ENCODE measurements around the gene APOD.

Gene APOD

DNA sequence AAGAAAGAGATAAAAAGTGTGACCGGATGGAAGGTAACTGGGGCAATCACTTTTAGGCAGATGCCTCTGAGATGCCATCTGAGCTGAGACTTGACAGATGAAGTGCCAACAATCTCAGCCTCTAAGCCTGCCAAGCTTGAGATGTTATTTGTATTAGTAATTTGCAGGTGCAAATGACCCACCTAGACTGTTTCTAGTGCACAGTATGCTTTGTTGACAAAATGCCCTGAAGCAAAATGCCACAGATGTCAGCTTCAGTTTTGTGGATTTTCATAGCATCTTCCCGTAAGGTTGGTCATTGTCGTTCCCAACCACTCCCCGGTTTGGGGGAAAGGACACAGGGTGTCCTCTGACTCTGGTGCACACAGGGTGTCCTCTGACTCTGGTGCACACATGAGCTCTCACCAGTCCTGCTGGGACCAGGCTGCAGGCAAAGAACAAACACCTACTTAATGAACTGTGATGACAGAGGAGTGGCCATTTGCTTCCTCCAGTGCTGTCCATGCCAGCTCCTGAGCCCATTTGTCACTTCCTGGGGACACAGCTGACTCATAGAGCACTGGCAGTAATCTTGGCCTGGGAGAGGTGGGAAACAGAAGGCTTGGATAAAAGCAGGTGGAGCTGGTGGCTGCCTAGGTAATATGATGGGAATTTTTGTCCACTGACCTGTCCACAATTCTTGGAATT lies 23.9 kb downstream of the APOD start:
- Histone ChIP-seq H2AFZ (ENCODE audit: low read depth) (no peak overlapping the region), H3K79me2 (ENCODE audit: insufficient read depth, low read depth) (no peaks in the 10 kb centered on the region), H3K4me3 (IDR thresholded peaks at IDR 0.05; ENCODE audit: insufficient read depth, low read depth, low read length) (no peak overlapping the region), H3K27me3 (ENCODE audit: insufficient read depth, low read depth) (no peaks in the 10 kb centered on the region), H3K4me2 (no peak overlapping the region), H3K9ac (no peak overlapping the region), H4K20me1 (ENCODE audit: insufficient read depth) (no peaks in the 10 kb centered on the region), H3K27ac (no peak overlapping the region), H3K4me1 (ENCODE audit: low read depth, poor library complexity, severe bottlenecking) (peaks cover 4% of the 10 kb centered on the region), H3K36me3 (ENCODE audit: insufficient read depth) (no peaks in the 10 kb centered on the region)
- TF ChIP-seq CTCF (conservative IDR thresholded peaks at IDR 0.05; ENCODE audit: low read depth, low read length): no peak

- Histone ChIP-seq H3K4me2 (no peak overlapping the region), H2AFZ (ENCODE audit: low read depth) (no peak overlapping the region), H3K9ac (no peak overlapping the region), H3K27me3 (ENCODE audit: insufficient read depth, low read depth) (no peaks in the 10 kb centered on the region), H3K4me3 (IDR thresholded peaks at IDR 0.05; ENCODE audit: insufficient read depth, low read depth, low read length) (no peak overlapping the region), H3K4me1 (ENCODE audit: low read depth, poor library complexity, severe bottlenecking) (peaks cover 4% of the 10 kb centered on the region), H4K20me1 (ENCODE audit: insufficient read depth) (no peaks in the 10 kb centered on the region), H3K27ac (no peak overlapping the region), H3K79me2 (ENCODE audit: insufficient read depth, low read depth) (no peaks in the 10 kb centered on the region), H3K36me3 (ENCODE audit: insufficient read depth) (no peaks in the 10 kb centered on the region)
- peak; percentile 76 for TF ChIP-seq CTCF (conservative IDR thresholded peaks at IDR 0.05; ENCODE audit: low read depth, low read length)
Measured at GRCh38 chr3:195558602-195559001, 25.1 kb downstream of the APOD start.

DNA sequence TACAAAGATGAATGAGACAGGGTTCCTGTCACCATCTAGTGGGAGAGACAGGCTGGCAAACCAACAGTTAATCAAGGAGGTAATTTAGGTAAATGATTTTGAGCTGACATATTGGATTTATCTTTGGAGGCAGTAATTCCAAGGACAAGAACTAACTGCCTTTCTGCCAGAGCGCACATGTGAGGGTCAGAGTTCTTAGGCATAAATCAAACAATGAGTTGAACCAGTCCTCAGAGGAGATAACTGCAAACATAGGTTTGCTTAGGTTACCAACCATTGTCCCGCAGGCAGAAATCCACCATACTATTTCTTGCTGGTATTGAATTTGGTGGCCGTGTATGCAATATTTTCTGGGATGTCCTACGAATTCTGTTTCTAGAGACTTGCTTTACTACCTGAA lies 26.4 kb downstream of the APOD start:
- no peak overlapping the region for H3K9ac ChIP-seq
- H3K79me2 ChIP-seq (ENCODE audit: insufficient read depth, low read depth): no peaks in the 10 kb centered on the region
- TF ChIP-seq CTCF (conservative IDR thresholded peaks at IDR 0.05; ENCODE audit: low read depth, low read length): no peak
- peaks cover 11% of the 10 kb centered on the region for H3K4me1 ChIP-seq (ENCODE audit: low read depth, poor library complexity, severe bottlenecking)
- no peaks in the 10 kb centered on the region for H3K36me3 ChIP-seq (ENCODE audit: insufficient read depth)
- H3K4me3 ChIP-seq (IDR thresholded peaks at IDR 0.05; ENCODE audit: insufficient read depth, low read depth, low read length): no peak overlapping the region
- no peak overlapping the region for H2AFZ ChIP-seq (ENCODE audit: low read depth)
- H3K4me2 ChIP-seq: no peak overlapping the region
- H3K27me3 ChIP-seq (ENCODE audit: insufficient read depth, low read depth): no peaks in the 10 kb centered on the region
- no peaks in the 10 kb centered on the region for H4K20me1 ChIP-seq (ENCODE audit: insufficient read depth)
- no peak overlapping the region for H3K27ac ChIP-seq

GRCh38 chr3:195556390-195556789 lies 27.4 kb downstream of the APOD start:
- peaks cover 20% of the 10 kb centered on the region for H3K4me1 ChIP-seq (ENCODE audit: low read depth, poor library complexity, severe bottlenecking)
- H3K4me2 ChIP-seq: no peak overlapping the region
- no peak overlapping the region for H2AFZ ChIP-seq (ENCODE audit: low read depth)
- H3K9ac ChIP-seq: no peak overlapping the region
- H3K27ac ChIP-seq: no peak overlapping the region
- no peak overlapping the region for H3K4me3 ChIP-seq (IDR thresholded peaks at IDR 0.05; ENCODE audit: insufficient read depth, low read depth, low read length)
- no peaks in the 10 kb centered on the region for H3K36me3 ChIP-seq (ENCODE audit: insufficient read depth)
- H3K27me3 ChIP-seq (ENCODE audit: insufficient read depth, low read depth): no peaks in the 10 kb centered on the region
- H4K20me1 ChIP-seq (ENCODE audit: insufficient read depth): no peaks in the 10 kb centered on the region
- no peak for TF ChIP-seq CTCF (conservative IDR thresholded peaks at IDR 0.05; ENCODE audit: low read depth, low read length)
- no peaks in the 10 kb centered on the region for H3K79me2 ChIP-seq (ENCODE audit: insufficient read depth, low read depth)

All from KMS-11 (cell line).